ENCODE data around the gene PPP6R1. TPM values are rescaled to one million over a fixed set of nuclear protein-coding genes. Genes with fewer than 3 reads are reported as not detected.
"Not testable (repeated sequence)": the region's sequence is repeated elsewhere in the genome, so short reads cannot be mapped to it uniquely, and the experiment has no call there.

PPP6R1 gene
- total RNA-seq, 1 donor from 2014 or later: 73.0 TPM

DNA sequence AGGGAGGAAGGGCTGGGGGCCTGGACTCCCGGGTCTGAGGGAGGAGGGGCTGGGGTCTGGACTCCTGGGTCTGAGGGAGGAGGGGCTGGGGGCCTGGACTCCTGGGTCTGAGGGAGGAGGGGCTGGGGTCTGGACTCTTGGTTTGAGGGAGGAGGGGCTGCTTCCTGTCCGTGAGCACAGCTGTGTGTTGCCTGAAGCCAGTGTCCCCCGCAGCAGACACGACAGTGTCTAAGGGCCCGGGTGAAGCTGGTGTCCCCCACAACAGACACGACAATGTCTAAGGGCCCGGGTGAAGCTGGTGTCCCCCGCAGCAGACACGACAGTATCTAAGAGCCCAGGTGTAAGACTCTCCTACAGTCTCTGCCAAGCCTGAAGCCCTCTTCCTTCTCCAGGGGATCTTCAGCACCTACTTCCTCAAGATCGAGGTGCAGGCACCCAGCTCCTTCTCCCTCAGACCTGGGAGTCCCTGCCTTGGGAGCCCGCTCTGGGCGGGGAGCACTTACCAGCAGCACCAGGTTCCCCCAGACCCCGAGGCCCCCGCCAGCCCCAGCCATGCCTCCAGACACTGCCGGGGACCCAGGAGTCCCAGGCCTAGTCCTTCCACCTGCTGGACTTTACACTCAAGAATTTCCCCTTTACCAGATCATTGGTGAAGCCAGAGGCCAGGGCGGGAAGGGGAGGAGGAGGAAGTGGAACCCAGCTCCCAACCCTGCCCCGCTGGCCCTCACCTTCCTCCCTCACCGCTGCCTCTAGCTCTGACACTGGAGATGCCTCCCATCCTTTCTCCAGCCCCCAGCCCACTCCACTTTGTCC lies 49.7 kb downstream of the PPP6R1 start, which contains the start of gene PTPRH:
PTPRH (minus strand) TSS at position 622 of the 813 bp plus-strand sequence; CDS start at position 554, 68 bp downstream.
- Mint-ChIP-seq H3K9me3 (peaks cover 7% of the 10 kb centered on the region), H3K4me3 (peak within 1 kb of the TSS; percentile 28)
- DNase-seq (ENCODE audit: low spot score in 2 of 2, unreplicated experiment in 2 of 2): no peak

DNA sequence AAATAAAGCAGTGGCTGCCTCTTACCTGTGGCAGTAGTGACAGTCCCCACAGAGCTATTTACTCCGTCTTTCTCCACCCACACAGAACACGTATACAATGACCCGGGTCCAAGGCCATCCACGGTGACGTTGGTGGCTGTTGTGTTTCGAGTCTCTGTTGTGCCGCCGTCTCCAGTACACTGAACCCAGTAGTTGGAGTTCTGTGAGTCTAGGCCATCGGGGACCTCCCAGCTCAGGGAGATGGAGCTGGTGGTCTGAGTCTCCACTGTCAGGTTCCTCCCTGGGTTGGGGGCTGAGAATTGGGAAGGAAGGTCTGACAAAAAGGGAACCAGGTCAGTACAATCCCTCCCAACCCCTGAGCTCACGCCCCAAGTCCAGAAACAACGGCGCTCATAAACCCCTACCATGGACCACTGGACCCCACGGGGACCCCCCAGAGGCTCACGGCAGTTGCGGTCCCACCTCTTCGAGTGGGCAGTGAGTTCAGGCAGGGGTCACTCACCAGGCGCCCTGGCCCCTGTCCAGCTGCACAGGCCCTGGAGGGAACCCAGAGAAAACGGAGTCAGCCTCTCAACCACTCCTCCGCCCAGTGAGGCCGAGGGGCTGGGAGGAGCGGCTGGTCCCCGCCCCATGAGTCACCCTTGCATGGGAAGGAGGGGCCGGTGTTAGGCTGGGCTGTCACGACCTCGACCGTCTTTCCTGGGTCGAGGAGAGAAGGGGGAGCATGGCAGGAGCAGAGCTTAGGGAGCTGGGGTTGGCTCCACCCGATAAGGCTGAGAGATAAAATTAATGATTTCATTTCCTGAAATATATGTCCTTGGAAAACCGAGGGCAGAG lies 51.9 kb downstream of the PPP6R1 start:
- H3K27ac Mint-ChIP-seq: peak overlapping the region; percentile 98
- peak overlapping the region; percentile 71 for H3K4me3 Mint-ChIP-seq
- TF ChIP-seq, protein P1, sequence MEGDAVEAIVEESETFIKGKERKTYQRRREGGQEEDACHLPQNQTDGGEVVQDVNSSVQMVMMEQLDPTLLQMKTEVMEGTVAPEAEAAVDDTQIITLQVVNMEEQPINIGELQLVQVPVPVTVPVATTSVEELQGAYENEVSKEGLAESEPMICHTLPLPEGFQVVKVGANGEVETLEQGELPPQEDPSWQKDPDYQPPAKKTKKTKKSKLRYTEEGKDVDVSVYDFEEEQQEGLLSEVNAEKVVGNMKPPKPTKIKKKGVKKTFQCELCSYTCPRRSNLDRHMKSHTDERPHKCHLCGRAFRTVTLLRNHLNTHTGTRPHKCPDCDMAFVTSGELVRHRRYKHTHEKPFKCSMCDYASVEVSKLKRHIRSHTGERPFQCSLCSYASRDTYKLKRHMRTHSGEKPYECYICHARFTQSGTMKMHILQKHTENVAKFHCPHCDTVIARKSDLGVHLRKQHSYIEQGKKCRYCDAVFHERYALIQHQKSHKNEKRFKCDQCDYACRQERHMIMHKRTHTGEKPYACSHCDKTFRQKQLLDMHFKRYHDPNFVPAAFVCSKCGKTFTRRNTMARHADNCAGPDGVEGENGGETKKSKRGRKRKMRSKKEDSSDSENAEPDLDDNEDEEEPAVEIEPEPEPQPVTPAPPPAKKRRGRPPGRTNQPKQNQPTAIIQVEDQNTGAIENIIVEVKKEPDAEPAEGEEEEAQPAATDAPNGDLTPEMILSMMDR (IDR thresholded peaks at IDR 0.05; ENCODE audit: unreplicated experiment): no peak
- H3K27me3 Mint-ChIP-seq (ENCODE audit: low read depth): peaks cover 7% of the 10 kb centered on the region
- peaks cover 8% of the 10 kb centered on the region for H3K36me3 Mint-ChIP-seq
- H3K9me3 Mint-ChIP-seq: no peaks in the 10 kb centered on the region
- DNase-seq (ENCODE audit: low spot score in 2 of 2, unreplicated experiment in 2 of 2): peak; percentile 51 to 75
- H3K4me1 Mint-ChIP-seq: peaks cover 22% of the 10 kb centered on the region

More for the DNA sequence above, 49.7 kb downstream of the PPP6R1 start, which contains the start of gene PTPRH:
- peaks cover 4% of the 10 kb centered on the region for H3K36me3 Mint-ChIP-seq
- TF ChIP-seq, protein P1 (IDR thresholded peaks at IDR 0.05; ENCODE audit: unreplicated experiment): no peak
- H3K27me3 Mint-ChIP-seq (ENCODE audit: low read depth): peaks cover 5% of the 10 kb centered on the region
- peak within 1 kb of the TSS; percentile 84 for H3K27ac Mint-ChIP-seq
- H3K4me1 Mint-ChIP-seq: peaks cover 22% of the 10 kb centered on the region

DNA sequence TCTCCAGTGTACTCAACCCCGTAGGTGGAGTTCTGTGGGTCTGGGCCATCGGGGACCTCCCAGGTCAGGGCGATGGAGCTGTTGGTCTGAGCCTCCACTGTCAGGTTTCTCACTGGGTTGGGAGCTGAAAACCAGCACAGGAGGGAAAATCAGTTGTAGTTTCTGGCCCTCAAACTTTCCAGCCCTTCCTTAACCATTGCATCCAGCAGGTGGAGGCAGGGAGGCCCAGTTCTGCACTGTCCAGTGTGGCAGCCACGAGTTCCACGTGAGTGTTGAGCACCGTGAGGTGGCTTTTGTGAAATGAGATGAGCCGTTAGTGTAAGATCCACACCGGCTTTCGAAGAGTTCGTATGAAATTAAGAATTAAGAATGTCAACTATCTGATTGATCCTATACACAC lies 56.6 kb downstream of the PPP6R1 start:
- H3K9me3 Mint-ChIP-seq; H3K4me1 Mint-ChIP-seq; H3K27ac Mint-ChIP-seq; DNase-seq (ENCODE audit: low spot score in 2 of 2, unreplicated experiment in 2 of 2); H3K4me3 Mint-ChIP-seq: not testable (repeated sequence)
- Mint-ChIP-seq H3K36me3 (peaks cover 11% of the 10 kb centered on the region), H3K27me3 (ENCODE audit: low read depth) (peaks cover 16% of the 10 kb centered on the region)

DNA sequence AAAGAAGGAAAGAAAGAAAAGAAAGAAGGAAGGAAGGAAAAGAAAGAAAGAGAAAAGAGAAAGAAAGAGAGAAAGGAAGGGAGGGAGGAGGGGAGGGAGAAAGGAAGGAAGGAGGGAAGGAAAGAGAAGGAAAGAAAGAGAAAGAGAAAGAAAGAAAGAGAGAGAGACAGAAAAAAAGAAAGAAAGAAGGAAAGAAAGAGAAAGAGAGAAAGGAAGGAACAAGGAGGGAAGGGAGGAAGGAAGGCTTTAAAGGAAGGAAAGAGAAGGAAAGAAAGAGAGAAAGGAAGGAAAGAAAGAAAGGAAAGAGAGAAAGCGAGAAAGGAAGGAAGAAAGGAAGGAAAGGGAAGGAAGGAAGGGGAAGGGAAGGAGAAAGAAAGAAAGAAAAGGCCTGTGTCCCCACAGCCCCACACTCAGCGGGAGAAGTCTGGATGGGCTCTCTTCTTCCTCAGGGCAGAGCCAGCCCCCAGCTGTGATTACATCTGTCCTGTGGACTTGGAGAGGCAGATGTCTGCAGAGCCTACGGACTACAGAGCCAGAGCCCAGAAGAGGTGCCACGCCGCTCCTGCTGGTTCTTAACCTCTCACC lies 59.1 kb downstream of the PPP6R1 start:
- Mint-ChIP-seq H3K27me3 (ENCODE audit: low read depth) (peaks cover 16% of the 10 kb centered on the region), H3K36me3 (peaks cover 15% of the 10 kb centered on the region), H3K4me1 (no peaks in the 10 kb centered on the region), H3K4me3 (no peak overlapping the region), H3K27ac (no peak overlapping the region), H3K9me3 (no peaks in the 10 kb centered on the region)
- TF ChIP-seq, protein P1 (IDR thresholded peaks at IDR 0.05; ENCODE audit: unreplicated experiment): no peak
- DNase-seq (ENCODE audit: low spot score in 2 of 2, unreplicated experiment in 2 of 2): no peak

DNA sequence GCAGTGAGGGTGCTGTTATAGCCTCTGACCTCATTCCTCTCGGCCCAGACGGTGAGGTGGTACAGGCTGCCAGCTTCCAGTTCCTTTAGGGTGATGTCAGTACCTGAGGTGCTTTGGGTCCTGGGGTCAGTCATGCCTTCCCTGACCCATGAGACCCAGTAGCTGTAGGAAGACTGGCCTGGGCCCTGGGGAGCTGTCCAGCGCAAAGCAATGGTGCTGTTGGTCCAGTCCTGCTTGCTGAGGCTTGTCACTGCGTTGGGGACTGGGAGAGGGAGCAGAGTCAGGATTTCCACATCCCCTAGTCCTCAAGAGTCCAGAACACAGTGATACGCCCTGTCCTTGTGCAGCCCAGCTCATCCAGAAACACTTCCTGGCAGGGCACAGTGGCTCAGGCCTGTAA lies 60.2 kb downstream of the PPP6R1 start:
- peaks cover 13% of the 10 kb centered on the region for H3K36me3 Mint-ChIP-seq
- no peaks in the 10 kb centered on the region for H3K4me1 Mint-ChIP-seq
- no peak overlapping the region for H3K4me3 Mint-ChIP-seq
- H3K27ac Mint-ChIP-seq: no peak overlapping the region
- H3K9me3 Mint-ChIP-seq: no peaks in the 10 kb centered on the region
- TF ChIP-seq, protein P1 (IDR thresholded peaks at IDR 0.05; ENCODE audit: unreplicated experiment): no peak
- H3K27me3 Mint-ChIP-seq (ENCODE audit: low read depth): peaks cover 15% of the 10 kb centered on the region
- DNase-seq (ENCODE audit: low spot score in 2 of 2, unreplicated experiment in 2 of 2): no peak

All from mesothelial cell of epicardium (in vitro differentiated cells).